ENCODE results near the gene NAV1.
"Not testable (repeated sequence)": the region's sequence is repeated elsewhere in the genome, so short reads cannot be mapped to it uniquely, and the experiment has no call there.

The NAV1 gene

DNA sequence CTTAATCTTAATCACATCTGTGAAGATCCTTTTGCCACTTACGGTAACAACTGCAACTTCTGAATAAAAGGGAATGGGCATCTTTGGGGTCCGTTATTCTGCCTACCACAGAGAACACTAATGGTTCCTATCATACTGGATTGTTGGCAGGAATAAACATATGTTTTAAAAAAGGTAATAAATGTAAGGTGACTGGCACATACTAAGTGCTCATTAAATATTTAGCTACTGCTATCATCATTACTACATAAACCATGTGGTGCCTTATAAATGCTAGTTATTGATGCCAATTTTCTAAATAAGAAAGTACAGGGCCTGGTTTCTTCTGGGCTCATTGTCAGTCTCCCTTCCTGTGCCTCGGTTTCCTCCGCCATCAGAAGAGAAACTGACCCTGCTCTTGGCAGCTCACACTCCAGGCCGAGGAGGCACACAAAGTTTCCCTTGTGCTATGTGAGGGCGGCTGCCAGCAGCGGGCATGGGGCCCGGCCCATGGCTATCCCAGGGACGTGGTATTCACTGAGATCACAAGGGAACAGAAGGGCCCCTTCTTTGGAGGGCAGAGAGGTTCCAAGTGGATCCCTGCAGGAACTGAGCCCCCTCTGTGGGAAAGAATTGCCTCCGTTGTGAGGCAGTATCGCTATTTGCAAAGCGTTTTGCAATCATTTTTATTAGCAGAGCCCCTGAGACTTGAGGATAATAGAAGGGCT, 26.2 kb downstream of the NAV1 start:
- no peak for DNase-seq

DNA sequence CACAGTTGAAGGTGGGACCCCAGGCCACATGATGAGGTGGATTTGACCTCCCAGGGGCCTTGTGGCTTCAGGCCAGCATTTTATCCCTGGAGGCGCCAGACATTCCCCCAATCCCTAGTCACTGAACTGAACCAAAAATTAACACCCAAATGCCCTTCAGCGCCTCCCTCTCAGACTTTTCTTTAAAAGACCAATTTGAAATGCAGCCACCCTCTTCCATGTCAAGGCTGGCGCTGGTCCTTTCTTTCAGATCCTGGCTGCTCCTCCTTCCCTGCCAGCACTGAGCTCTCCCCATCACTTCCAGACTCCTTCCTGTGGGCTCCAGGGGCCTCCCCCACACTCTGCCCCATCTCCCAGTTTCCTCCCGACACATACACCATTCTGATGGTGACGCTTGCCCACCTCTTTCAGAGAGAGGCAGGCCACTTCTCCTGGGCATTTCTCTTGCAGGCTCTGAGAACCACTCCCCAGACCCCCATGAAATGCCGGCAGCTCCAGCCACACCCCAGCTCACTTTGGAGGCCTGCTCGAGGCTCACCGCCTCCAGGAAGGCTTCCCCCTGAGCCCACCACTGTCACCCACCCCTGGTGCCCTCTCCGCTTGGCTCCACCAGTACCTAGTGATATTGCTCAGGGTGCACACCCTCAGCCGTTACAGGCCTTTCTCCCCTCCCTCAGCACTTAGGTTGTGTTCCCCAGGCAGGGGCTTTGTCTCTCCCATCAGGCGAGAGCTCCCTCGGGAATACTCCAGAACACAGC, 27.0 kb downstream of the NAV1 start:
- no peak for DNase-seq

DNA sequence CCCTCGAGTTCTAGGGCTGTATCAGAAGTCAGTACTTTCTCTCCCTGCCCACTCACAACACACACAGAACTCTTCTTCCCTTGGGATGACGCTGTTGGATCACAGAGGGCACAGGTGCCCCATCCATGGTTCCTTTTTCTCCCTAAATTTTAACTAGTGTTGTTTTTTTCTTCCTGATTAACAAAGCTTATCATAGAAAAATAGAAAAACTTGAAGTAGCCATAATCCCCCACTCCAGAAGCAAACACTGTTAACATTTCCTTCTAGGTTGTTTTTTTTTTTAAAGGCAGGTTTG, 27.5 kb downstream of the NAV1 start:
- no peak for DNase-seq

DNA sequence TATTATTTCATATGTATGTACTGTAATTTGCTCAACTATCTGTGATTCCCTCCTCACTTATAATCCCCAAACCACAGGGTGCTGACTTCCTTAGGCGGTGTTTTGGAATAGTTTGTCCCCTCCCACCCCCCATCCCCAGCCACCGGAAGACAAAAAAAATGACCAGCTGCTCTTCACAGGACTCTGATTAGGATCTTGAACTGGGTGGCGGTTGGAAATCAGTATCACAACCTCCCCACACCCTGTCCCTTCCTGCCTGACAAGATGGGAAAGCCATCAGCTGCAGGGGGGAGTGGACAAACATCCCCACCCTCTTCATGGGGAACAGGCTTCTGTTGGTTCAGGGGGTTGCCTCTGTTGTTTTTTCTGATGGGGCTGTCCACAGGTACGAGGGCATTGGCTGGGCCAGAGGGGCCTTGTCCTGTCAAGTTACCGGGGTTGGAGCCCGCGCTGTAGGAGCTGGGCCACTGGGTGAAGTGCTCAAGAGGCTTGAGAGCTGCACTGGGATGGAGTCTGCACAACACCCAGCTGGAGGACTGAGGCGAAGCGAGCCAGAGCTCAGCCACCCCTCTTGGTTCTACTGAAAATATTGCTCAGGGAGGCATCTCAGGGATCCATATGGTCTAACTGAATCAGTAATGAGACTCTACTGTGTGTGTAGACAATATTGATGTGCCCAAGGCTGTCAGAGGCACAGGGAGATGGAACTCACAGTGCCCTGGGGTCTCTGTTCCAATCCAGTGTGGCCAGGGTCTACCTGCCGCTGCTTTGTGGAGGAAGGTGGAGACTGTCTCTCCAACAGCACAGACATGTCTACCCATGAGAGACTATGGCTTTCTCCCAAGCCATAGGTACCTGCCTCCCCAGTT, 28.2 kb downstream of the NAV1 start:
- DNase-seq, result no peak

- no peak for DNase-seq
Observed at GRCh38 chr1:201568265-201568664, 29.3 kb downstream of the NAV1 start.

DNA sequence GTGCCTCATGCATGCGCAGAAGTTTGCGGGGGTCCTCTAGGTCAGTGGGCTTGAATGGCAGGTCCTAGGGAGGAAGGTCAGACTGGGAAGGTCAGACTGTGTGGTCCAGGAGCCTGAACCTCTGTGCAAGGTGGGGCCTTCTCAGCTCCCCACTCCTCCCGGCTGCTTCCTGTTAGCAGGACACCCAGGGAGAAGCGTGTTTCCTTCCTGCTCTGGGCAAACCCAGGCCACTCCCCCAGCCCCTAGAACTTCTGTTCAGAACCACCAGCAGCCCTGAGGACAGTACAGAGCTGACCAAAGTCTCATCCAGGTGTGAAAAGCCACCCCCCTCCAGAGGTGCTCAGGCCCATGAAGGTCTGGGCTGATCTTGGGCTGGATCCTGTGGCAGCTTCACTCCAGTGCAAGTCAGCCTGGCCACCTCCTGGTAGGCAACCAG, 29.9 kb downstream of the NAV1 start:
- DNase-seq, result no peak

DNA sequence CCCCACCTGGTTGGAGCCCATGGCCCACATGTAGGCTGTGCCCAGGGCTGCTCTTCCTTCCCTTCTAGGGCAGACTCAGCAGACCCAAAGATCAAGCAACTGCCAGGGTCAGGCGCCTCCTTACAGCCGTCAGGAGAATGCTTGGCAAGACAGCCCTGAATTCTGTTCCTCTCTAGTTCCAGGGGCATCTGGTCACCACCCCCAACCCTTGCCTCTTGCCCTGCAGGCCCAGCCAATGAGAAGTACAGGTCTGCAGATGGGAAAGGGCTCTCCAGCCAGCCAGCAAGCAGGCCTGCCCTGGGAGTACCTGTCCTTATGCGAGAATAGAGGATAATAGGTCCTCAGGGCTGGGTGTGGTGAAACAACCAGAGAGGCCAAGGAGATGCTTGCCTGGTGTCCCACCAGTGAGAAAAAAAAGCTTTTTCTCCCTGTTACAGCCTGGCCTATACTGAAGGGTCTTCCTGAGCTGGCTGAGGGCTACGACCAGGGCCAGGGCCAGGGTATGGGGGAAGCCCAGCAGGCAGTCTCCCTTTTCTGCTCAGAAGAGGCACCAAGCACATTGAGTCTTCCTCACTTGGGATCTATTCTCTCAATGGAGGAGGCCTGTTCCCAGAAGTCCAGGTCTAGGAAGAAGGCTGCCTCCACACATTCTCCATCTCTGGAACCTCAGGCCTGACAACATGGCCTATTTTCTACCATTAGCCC, 31.4 kb downstream of the NAV1 start:
- no peak for DNase-seq

DNA sequence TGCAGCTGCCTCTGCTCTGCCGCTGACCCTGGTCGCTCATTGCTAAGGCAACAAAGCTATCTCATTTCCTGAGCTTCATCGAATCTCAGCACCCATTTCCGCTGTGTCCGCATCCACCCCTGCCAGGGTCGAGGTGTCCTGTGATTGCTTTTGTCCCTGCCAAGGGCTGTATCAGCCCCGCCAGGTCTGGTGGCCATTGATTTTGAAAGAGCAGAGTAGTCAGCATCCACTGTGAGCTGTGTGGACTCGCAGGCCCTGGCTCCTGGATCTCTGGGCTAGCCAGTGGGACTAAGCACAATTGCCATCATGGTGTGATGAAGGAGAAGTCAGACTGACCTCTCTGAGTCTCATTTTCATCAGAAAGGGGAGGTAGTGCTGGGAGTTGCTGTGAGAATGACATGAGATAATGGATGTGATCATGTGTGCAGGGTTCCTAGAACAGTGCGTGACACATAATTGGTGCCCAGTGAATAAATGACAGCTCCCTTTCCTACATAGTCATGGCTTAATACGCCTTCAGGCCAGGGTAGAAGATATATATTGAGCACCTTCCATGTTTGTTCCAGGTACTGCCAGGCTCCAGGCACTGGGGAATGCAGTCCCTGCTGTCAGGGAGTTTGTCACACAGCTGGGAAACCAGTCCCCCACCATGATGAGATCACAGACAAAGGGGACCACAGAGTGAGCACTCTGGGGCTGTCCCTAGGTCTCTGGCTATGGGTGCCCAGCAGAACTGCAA, 32.1 kb downstream of the NAV1 start:
- DNase-seq, result no peak

GRCh38 chr1:201573030-201573429, 34.1 kb downstream of the NAV1 start:
- DNase-seq, result no peak

DNA sequence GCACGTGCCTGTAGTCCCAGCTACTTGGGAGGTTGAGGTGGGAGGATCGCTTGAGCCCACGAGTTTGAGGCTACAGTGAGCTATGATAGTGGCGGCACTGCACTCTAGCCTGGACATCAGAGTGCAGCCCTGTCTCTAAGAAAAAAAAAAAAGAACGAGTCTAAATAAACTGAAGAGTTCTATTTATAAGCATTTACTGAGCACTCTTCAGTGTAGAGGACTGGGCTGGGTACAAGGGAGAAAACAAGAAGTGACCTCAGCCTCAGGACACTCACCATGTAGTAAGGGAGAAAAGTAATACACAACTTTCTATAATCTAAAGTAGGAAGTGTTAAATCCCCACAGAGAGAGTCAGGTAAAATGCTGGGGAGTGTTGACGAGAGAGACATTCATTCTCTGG, 35.0 kb downstream of the NAV1 start:
- DNase-seq, result no peak

- no peak for DNase-seq
Observed at GRCh38 chr1:201575912-201576311, 37.0 kb downstream of the NAV1 start.

- no peak for DNase-seq
Observed at GRCh38 chr1:201576914-201577313, 38.0 kb downstream of the NAV1 start.

DNA sequence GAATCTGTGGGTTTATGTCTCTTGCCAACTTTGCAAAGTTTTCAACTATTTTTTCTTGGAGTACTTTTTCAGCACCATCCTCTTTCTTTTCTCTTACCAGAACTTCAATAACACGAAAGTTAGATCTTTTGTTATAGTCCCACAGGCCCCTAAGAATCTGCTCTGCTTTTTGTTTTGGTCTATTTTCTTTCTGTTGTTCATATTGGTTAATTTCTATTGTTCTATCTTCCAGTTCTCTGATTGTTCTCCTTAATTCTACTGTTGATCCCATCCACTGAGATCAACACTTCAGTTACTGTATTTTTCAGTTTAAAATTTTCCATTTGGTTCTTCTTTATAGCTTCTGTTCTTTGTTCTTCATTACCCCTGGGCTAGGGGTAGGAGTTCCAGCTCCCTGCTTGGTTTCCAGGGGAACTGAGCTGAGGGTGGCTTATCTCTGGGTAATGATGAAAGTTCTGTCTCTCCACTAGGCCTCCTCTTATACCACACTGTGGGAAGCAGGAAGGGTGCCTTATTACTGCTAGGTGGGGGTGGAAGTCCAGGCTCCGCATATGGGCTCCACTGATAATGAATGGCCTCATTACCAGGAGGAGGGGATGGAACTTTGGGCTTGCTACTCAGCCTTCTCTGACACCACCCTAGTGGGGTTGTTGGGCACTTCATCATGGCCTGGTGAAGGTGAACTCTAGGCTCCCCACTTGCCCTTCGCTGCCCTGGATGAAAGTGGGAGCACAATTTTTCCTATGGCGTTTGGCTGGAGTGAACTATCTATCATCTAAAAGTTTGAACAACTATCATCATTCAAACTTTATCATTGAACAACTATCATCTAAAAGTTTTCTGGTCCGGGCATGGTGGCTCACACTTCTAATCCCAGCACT, 39.3 kb downstream of the NAV1 start:
- DNase-seq, result no peak

DNA sequence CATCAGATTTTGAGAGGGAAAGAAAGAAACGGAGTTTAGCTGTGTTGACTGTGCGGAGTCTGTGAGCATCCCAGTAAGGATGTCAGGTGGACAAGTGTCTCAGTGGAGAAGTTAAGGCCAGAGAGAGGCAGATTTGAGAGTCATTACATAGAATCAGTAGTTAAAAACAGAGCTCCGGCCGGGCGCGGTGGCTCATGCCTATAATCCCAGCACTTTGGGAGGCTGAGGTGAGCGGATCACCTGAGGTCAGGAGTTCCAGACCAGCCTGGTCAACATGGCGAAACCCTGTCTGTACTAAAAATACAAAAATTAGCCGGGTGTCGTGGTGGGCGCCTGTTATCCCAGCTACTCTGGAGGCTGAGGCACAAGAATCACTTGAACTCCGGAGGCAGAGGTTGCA, 42.4 kb downstream of the NAV1 start:
- DNase-seq, result not testable (repeated sequence)

- DNase-seq, result peak; percentile 58
Observed at GRCh38 chr1:201582705-201583442, 43.9 kb downstream of the NAV1 start.

DNA sequence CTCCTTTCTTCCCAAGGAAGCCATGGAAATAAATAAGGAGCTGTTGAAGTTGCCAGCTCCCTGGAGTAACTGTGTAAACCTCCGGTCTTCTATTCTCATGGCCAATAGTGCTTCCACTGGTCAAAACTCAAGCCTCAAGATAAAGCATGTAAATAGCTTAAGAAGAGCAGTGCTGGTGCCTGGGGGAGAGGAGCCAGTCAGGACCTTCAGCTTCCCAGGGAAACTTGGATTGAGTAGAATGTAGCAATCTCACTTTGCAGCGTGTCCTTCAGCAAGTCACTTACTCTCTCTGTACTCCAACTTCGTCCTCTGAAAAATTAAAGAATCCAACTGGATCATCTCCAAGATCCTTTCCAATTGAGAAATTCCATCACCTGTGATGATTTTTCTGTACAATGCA, 44.7 kb downstream of the NAV1 start:
- DNase-seq, result no peak

DNA sequence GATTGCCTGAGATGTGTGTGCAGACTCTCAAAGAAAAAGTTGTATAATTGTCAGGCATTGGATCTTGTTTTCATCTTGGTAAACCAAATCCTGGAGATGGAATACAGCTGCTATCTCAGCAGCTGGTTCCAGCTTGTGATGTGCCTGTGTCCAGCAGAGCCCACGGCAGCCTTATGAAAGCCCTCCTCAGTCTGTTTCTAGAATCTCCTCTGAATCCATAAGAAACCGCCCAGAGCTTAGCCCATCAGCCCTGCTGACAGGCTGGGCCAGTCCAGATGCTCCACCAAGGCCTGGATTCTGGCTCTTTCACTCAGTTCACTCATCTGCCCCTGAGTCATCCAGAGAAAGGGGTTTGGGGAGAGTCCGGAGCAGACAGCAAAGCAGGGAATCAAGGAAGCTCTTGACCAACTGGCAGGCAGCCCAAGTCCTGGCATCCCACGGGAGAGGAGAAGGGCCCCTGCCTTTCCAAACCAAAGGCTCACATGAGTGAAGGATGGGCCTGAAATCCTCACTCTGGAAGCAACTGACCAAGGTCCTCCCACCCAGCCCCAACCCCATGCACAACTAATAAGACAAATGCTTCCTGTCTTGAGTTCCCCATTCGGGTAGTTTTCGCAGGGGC, 45.7 kb downstream of the NAV1 start:
- DNase-seq, result peak; percentile 90

- DNase-seq, result peak; percentile 76
Observed at GRCh38 chr1:201585093-201585483, 46.2 kb downstream of the NAV1 start.

DNA sequence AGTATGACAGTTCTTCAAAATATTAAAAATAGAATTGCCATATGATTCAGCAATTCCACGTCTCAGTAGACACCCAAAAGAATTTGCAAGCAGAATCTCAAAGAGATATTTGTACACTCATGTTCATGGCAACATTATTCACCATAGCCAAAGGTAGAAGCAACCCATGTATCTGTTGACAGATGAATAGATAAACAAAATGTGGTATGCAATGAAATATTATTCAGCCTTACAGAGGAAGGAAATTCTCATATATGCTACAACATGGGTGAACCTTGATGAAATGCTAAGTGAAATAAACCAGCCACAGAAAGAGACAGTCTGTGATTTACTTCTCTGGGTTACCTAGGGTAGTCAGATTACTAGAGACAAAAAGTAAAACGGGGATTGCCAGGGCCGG, 47.0 kb downstream of the NAV1 start:
- peak; percentile 75 for DNase-seq

DNA sequence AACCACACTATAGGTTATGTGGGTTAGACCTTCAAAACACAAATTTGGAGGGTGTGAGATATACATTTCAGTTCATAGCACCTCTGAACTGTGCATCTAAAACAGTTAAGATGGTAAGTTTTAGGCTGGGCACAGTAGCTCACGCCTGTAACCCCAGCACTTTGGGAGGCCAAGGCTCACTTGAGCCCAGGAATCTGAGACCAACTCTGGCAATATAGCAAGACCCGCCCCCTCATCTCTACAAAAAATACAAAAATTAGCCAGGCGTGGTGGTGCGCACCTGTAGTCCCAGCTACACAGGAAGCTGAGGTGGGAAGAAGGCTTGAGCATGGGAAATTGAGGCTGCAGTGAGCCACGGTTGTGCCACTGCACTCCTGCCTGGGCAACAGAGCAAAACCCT, 47.9 kb downstream of the NAV1 start:
- DNase-seq, result no peak
